Vagina (tissue), 2 donors: ENCODE measurements around the gene ZNF423.

ENCODE experiments used
- POLR2A ChIP-seq, 2 donors: fragments of 450-650 bp; IDR thresholded peaks; one replicate each; pipeline ENCODE4 v1.6.1; 2017; ENCODE audit warnings: antibody characterized with exemption in 2 of 2, mild to moderate bottlenecking in 2 of 2, moderate library complexity in 2 of 2
- TF ChIP-seq, protein P1 (sequence below), 3 experiments: fragments of 450-650 bp in 2 of 3; fragments of 200-600 bp in 1 of 3; sonication (generic) in 1 of 3; IDR thresholded peaks; one replicate each; pipeline ENCODE4 v1.5.1; 2017 to 2019; ENCODE audit warnings: antibody characterized with exemption in 3 of 3, mild to moderate bottlenecking in 2 of 3, moderate library complexity in 2 of 3

DNA sequence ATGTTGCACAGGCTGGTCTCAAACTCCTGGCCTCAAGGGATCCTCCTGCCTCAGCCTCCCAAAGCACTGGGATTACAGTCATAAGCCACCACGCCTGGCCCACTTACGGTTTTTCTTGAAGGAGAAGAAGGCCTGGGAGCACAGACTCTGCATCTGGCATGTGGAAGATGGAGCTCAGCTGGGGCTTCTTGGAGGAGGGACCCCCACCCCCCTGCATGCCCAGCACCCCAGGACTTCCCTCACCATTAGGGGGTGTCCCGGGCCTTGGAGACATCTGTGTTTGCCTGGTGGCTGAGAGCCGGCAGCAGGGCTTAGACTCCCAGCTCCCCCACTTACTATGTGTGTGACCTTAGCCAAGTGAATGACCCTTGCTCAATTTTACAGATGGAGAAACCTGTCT, 204.7 kb downstream of the ZNF423 start:
- TF ChIP-seq, protein P1, sequence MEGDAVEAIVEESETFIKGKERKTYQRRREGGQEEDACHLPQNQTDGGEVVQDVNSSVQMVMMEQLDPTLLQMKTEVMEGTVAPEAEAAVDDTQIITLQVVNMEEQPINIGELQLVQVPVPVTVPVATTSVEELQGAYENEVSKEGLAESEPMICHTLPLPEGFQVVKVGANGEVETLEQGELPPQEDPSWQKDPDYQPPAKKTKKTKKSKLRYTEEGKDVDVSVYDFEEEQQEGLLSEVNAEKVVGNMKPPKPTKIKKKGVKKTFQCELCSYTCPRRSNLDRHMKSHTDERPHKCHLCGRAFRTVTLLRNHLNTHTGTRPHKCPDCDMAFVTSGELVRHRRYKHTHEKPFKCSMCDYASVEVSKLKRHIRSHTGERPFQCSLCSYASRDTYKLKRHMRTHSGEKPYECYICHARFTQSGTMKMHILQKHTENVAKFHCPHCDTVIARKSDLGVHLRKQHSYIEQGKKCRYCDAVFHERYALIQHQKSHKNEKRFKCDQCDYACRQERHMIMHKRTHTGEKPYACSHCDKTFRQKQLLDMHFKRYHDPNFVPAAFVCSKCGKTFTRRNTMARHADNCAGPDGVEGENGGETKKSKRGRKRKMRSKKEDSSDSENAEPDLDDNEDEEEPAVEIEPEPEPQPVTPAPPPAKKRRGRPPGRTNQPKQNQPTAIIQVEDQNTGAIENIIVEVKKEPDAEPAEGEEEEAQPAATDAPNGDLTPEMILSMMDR (IDR thresholded peaks at IDR 0.05): no peak
- TF ChIP-seq POLR2A (IDR thresholded peaks at IDR 0.05): no peak
